ENCODE measurements around the gene MFNG.

The MFNG gene

GRCh38 chr22:37498289-37498909, 12.2 kb upstream of the MFNG start (continued):
- TF ChIP-seq ZNF555 (tag by site-specific recombination; conservative IDR thresholded peaks at IDR 0.05) (no peak), HOXD13 (CRISPR knock-in tag; IDR thresholded peaks at IDR 0.05; ENCODE audit: borderline replicate concordance) (no peak), KLF16 (tag by site-specific recombination; IDR thresholded peaks at IDR 0.05) (peak; percentile 56), GLIS1 (tag by site-specific recombination; IDR thresholded peaks at IDR 0.05) (peak; percentile 40; the same call in 1 of the 2 replicates), ZNF239 (tag by site-specific recombination; IDR thresholded peaks at IDR 0.05) (no peak), SALL2 (tag by site-specific recombination; IDR thresholded peaks at IDR 0.05; ENCODE audit: borderline replicate concordance) (no peak), ZNF335 (tag by site-specific recombination; conservative IDR thresholded peaks at IDR 0.05) (no peak), PRDM6 (tag by site-specific recombination; IDR thresholded peaks at IDR 0.05) (no peak), ZNF488 (tag by site-specific recombination; IDR thresholded peaks at IDR 0.05) (no peak), BCL11A (tag by site-specific recombination; IDR thresholded peaks at IDR 0.05; ENCODE audit: low read depth) (no peak), ZFP69B (tag by site-specific recombination; IDR thresholded peaks at IDR 0.05) (no peak), ZNF174 (tag by site-specific recombination; IDR thresholded peaks at IDR 0.05) (no peak), ZNF23 (tag by site-specific recombination; IDR thresholded peaks at IDR 0.05; ENCODE audit: borderline replicate concordance) (no peak), ZNF362 (tag by site-specific recombination; IDR thresholded peaks at IDR 0.05) (no peak), ZSCAN4 (tag by site-specific recombination; IDR thresholded peaks at IDR 0.05) (no peak), ZNF600 (tag by site-specific recombination; IDR thresholded peaks at IDR 0.05) (no peak), ELK4 (IDR thresholded peaks at IDR 0.05; ENCODE audit: borderline replicate concordance, low read depth, low read length) (no peak), PRDM2 (tag by site-specific recombination; IDR thresholded peaks at IDR 0.05; ENCODE audit: borderline replicate concordance) (no peak), ZNF175 (tag by site-specific recombination; IDR thresholded peaks at IDR 0.05) (no peak), ZNF214 (tag by site-specific recombination; IDR thresholded peaks at IDR 0.05; ENCODE audit: borderline replicate concordance) (no peak), ZNF302 (tag by site-specific recombination; IDR thresholded peaks at IDR 0.05; ENCODE audit: low read depth) (no peak), TSHZ1 (tag by site-specific recombination; IDR thresholded peaks at IDR 0.05; ENCODE audit: borderline replicate concordance) (no peak), ZSCAN23 (tag by site-specific recombination; IDR thresholded peaks at IDR 0.05) (no peak)
